GM18868 (cell line): ENCODE measurements around the gene CFH.
"Not testable (repeated sequence)": the region's sequence is repeated elsewhere in the genome, so short reads cannot be mapped to it uniquely, and the experiment has no call there.

Experiments used
- ATAC-seq: cut with Tn5 transposase; IDR thresholded peaks from one replicate; pipeline ENCODE4 v1.9.1; 2021; ENCODE audit warnings: mild to moderate bottlenecking, moderate library complexity; ENCODE audit not compliant: unreplicated experiment

Gene CFH

GRCh38 chr1:196661345-196661744 is 9.5 kb downstream of the CFH start:
- ATAC-seq = no peak

- no peak for ATAC-seq
Observed at GRCh38 chr1:196667131-196667530, 15.3 kb downstream of the CFH start.

GRCh38 chr1:196669051-196669450 is 17.2 kb downstream of the CFH start:
- no peak for ATAC-seq

- no peak for ATAC-seq
Observed at GRCh38 chr1:196669693-196670092, 17.9 kb downstream of the CFH start.

- ATAC-seq = no peak
Observed at GRCh38 chr1:196674908-196675307, 23.1 kb downstream of the CFH start.

- no peak for ATAC-seq
Observed at GRCh38 chr1:196677781-196678509, 26.1 kb downstream of the CFH start.

- ATAC-seq = no peak
Observed at GRCh38 chr1:196678510-196678884, 26.7 kb downstream of the CFH start.

- no peak for ATAC-seq
Observed at GRCh38 chr1:196680107-196680506, 28.3 kb downstream of the CFH start.

GRCh38 chr1:196684476-196684875 is 32.6 kb downstream of the CFH start:
- ATAC-seq = no peak

- no peak for ATAC-seq
Observed at GRCh38 chr1:196685506-196685905, 33.7 kb downstream of the CFH start.

- ATAC-seq = no peak
Observed at GRCh38 chr1:196689001-196689400, 37.2 kb downstream of the CFH start.

- no peak for ATAC-seq
Observed at GRCh38 chr1:196690582-196690981, 38.7 kb downstream of the CFH start.

- ATAC-seq = no peak
Observed at GRCh38 chr1:196698993-196699392, 47.1 kb downstream of the CFH start.

- no peak for ATAC-seq
Observed at GRCh38 chr1:196701144-196701543, 49.3 kb downstream of the CFH start.

- not testable (repeated sequence) for ATAC-seq
Observed at GRCh38 chr1:196709892-196710291, 58.0 kb downstream of the CFH start.

GRCh38 chr1:196717868-196718267 is 66.0 kb downstream of the CFH start:
- no peak for ATAC-seq

GRCh38 chr1:196723325-196724185 is 71.7 kb downstream of the CFH start:
- ATAC-seq = peak; percentile 100

GRCh38 chr1:196732526-196732925 is 80.7 kb downstream of the CFH start:
- no peak for ATAC-seq

- ATAC-seq = no peak
Observed at GRCh38 chr1:196733091-196733970, 81.5 kb downstream of the CFH start.

GRCh38 chr1:196734006-196734405 is 82.2 kb downstream of the CFH start:
- ATAC-seq = no peak

GRCh38 chr1:196734460-196734859 is 82.6 kb downstream of the CFH start:
- ATAC-seq = no peak
